ENCODE results near the gene HEYL.

- TF ChIP-seq JUND (IDR thresholded peaks at IDR 0.05) (no peak), MEF2A (IDR thresholded peaks at IDR 0.05; ENCODE audit: borderline replicate concordance, low read depth) (no peak), CTCF (IDR thresholded peaks at IDR 0.05) (no peak), EP300 (IDR thresholded peaks at IDR 0.05; ENCODE audit: borderline replicate concordance in 1 of 2, low read depth in 1 of 2, low read length in 1 of 2) (no peak), SIN3A (IDR thresholded peaks at IDR 0.05; ENCODE audit: borderline replicate concordance, low read depth, low read length) (no peak), ZBTB33 (IDR thresholded peaks at IDR 0.05; ENCODE audit: borderline replicate concordance, low read depth) (no peak), SMC3 (IDR thresholded peaks at IDR 0.05; ENCODE audit: low read depth, low read length) (no peak), PBX3 (IDR thresholded peaks at IDR 0.05) (no peak)
These were observed 9.1 kb upstream of the HEYL start for GRCh38 chr1:39648496-39648895.

Data from SK-N-SH (cell line).